ENCODE data around the gene GREB1. TPM values are rescaled to one million over a fixed set of nuclear protein-coding genes. Genes with fewer than 3 reads are reported as not detected.

Gene GREB1
- total RNA-seq, 1 experiment from 2014 or later: 0.62 TPM

- H4K20me1 ChIP-seq (ENCODE audit: low read length): no peaks in the 10 kb centered on the region
- H3F3A ChIP-seq (ENCODE audit: low read length, unreplicated experiment): no peaks in the 10 kb centered on the region
- intact Hi-C loops (cut with micrococcal nuclease): no loop called here
- H3K9me2 ChIP-seq (replicated peaks; ENCODE audit: low read length): no peaks in the 10 kb centered on the region
- no peak for ATAC-seq
- H3K27me3 ChIP-seq (ENCODE audit: low read length): peaks cover 63% of the 10 kb centered on the region
- no peak overlapping the region for H3K9ac ChIP-seq (ENCODE audit: low read length)
- H3K79me2 ChIP-seq (ENCODE audit: low read length): no peaks in the 10 kb centered on the region
- no peak overlapping the region for H3K4me2 ChIP-seq (ENCODE audit: low read length)
- no TSS peak for BruUV-seq (replicated peaks)
- ChIA-PET POLR2A (ENCODE audit: unreplicated experiment) (no interaction called here), CTCF (no interaction called here)
- H3K4me3 ChIP-seq (ENCODE audit: low read length): no peak overlapping the region
- TF ChIP-seq EZH2 (IDR thresholded peaks at IDR 0.05; ENCODE audit: low read length, unreplicated experiment) (no peak), EZH2phosphoT487 (IDR thresholded peaks at IDR 0.05; ENCODE audit: borderline replicate concordance, low read length) (no peak)
- no peak overlapping the region for H3K27ac ChIP-seq (ENCODE audit: low read length)
- no peak overlapping the region for H2AFZ ChIP-seq (ENCODE audit: low read length)
- H3K36me3 ChIP-seq (ENCODE audit: low read depth, low read length): no peaks in the 10 kb centered on the region
- no peak for DNase-seq
- H3K4me1 ChIP-seq (ENCODE audit: insufficient read depth, low read length): peaks cover 6% of the 10 kb centered on the region
- H3K9me3 ChIP-seq (ENCODE audit: low read length): no peaks in the 10 kb centered on the region
Observed at GRCh38 chr2:11559066-11559785, 25.4 kb downstream of the GREB1 start.

DNA sequence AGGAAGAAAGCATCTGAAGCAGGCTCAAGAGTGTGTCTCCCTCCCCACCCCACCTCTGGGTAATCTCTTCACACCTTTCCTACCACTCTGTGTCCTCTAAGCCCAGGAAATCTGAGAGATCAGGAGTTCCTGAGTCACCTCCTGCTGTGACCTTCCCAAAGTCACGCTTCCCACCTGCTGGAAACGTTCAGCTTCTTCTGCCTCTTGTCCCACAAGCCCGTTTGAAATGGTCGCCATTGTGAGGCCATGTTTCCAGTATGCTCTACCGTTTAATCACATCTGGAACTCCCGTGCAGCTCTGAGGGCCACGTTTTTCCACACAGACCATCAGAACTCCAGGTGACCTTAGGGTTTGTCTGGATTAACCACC, 25.9 kb downstream of the GREB1 start:
- H3K27me3 ChIP-seq (ENCODE audit: low read length): peaks cover 60% of the 10 kb centered on the region
- intact Hi-C loops (cut with micrococcal nuclease): no loop called here
- ATAC-seq: no peak
- H3K79me2 ChIP-seq (ENCODE audit: low read length): no peaks in the 10 kb centered on the region
- no TSS peak for BruUV-seq (replicated peaks)
- H3K9me3 ChIP-seq (ENCODE audit: low read length): no peaks in the 10 kb centered on the region
- no peaks in the 10 kb centered on the region for H4K20me1 ChIP-seq (ENCODE audit: low read length)
- H3K4me3 ChIP-seq (ENCODE audit: low read length): no peak overlapping the region
- no peaks in the 10 kb centered on the region for H3K9me2 ChIP-seq (replicated peaks; ENCODE audit: low read length)
- no peak overlapping the region for H2AFZ ChIP-seq (ENCODE audit: low read length)
- DNase-seq: no peak
- 0 out of 2 replicates have a peak, but pooled peaks cover under 1% of the 10 kb centered on the region for H3K4me1 ChIP-seq (ENCODE audit: insufficient read depth, low read length)
- H3K36me3 ChIP-seq (ENCODE audit: low read depth, low read length): no peaks in the 10 kb centered on the region
- no peak overlapping the region for H3K27ac ChIP-seq (ENCODE audit: low read length)
- ChIA-PET POLR2A (ENCODE audit: unreplicated experiment) (no interaction called here), CTCF (no interaction called here)
- no peak overlapping the region for H3K9ac ChIP-seq (ENCODE audit: low read length)
- H3K4me2 ChIP-seq (ENCODE audit: low read length): no peak overlapping the region
- TF ChIP-seq EZH2 (IDR thresholded peaks at IDR 0.05; ENCODE audit: low read length, unreplicated experiment) (no peak), EZH2phosphoT487 (IDR thresholded peaks at IDR 0.05; ENCODE audit: borderline replicate concordance, low read length) (no peak)
- TF ChIP-seq, protein P1, sequence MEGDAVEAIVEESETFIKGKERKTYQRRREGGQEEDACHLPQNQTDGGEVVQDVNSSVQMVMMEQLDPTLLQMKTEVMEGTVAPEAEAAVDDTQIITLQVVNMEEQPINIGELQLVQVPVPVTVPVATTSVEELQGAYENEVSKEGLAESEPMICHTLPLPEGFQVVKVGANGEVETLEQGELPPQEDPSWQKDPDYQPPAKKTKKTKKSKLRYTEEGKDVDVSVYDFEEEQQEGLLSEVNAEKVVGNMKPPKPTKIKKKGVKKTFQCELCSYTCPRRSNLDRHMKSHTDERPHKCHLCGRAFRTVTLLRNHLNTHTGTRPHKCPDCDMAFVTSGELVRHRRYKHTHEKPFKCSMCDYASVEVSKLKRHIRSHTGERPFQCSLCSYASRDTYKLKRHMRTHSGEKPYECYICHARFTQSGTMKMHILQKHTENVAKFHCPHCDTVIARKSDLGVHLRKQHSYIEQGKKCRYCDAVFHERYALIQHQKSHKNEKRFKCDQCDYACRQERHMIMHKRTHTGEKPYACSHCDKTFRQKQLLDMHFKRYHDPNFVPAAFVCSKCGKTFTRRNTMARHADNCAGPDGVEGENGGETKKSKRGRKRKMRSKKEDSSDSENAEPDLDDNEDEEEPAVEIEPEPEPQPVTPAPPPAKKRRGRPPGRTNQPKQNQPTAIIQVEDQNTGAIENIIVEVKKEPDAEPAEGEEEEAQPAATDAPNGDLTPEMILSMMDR (conservative IDR thresholded peaks at IDR 0.05; ENCODE audit: low read depth, low read length): no peak
- no peaks in the 10 kb centered on the region for H3F3A ChIP-seq (ENCODE audit: low read length, unreplicated experiment)

DNA sequence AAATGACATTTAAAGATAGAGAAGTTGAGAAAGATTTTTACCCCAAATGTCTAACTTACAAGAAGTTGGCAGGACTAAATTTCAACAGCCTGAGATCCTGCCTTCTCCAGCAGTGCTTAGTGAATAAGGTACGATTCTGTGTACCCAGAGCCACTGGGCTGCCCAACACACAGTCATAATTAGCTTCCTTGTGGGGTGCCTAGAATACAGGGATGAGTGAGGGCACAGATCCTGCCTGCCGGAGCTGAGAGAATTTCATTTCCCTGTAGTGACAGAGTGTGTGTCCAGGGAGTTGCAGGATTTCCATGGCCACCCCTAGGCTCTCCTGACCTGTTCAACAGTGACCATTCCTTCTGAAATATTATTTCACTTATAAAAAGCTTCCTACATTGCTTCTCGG, 27.0 kb downstream of the GREB1 start:
- H3K9me3 ChIP-seq (ENCODE audit: low read length): no peaks in the 10 kb centered on the region
- no peaks in the 10 kb centered on the region for H3K9me2 ChIP-seq (replicated peaks; ENCODE audit: low read length)
- no peaks in the 10 kb centered on the region for H3F3A ChIP-seq (ENCODE audit: low read length, unreplicated experiment)
- intact Hi-C loops (cut with micrococcal nuclease): no loop called here
- H3K36me3 ChIP-seq (ENCODE audit: low read depth, low read length): no peaks in the 10 kb centered on the region
- no peaks in the 10 kb centered on the region for H3K79me2 ChIP-seq (ENCODE audit: low read length)
- no TSS peak for BruUV-seq (replicated peaks)
- H3K4me3 ChIP-seq (ENCODE audit: low read length): no peak overlapping the region
- no peak overlapping the region for H3K9ac ChIP-seq (ENCODE audit: low read length)
- H2AFZ ChIP-seq (ENCODE audit: low read length): no peak overlapping the region
- no peak for ATAC-seq
- TF ChIP-seq, protein P1 (conservative IDR thresholded peaks at IDR 0.05; ENCODE audit: low read depth, low read length): no peak
- no peak for TF ChIP-seq EZH2phosphoT487 (IDR thresholded peaks at IDR 0.05; ENCODE audit: borderline replicate concordance, low read length)
- no peak for TF ChIP-seq EZH2 (IDR thresholded peaks at IDR 0.05; ENCODE audit: low read length, unreplicated experiment)
- H3K4me2 ChIP-seq (ENCODE audit: low read length): no peak overlapping the region
- DNase-seq: no peak
- H4K20me1 ChIP-seq (ENCODE audit: low read length): no peaks in the 10 kb centered on the region
- ChIA-PET POLR2A (ENCODE audit: unreplicated experiment) (no interaction called here), CTCF (no interaction called here)
- peaks cover 49% of the 10 kb centered on the region for H3K27me3 ChIP-seq (ENCODE audit: low read length)
- H3K4me1 ChIP-seq (ENCODE audit: insufficient read depth, low read length): no peaks in the 10 kb centered on the region
- H3K27ac ChIP-seq (ENCODE audit: low read length): no peak overlapping the region
